ENCODE data around the gene WDR62. TPM values are rescaled to one million over a fixed set of nuclear protein-coding genes. Genes with fewer than 3 reads are reported as not detected.
A peak's percentile ranks its signal among the peaks of the same experiment; 100 is the strongest.

WDR62 gene
- total RNA-seq, 4 donors from 2014 or later: 1.1 to 4.8 (median 3.5) TPM

DNA sequence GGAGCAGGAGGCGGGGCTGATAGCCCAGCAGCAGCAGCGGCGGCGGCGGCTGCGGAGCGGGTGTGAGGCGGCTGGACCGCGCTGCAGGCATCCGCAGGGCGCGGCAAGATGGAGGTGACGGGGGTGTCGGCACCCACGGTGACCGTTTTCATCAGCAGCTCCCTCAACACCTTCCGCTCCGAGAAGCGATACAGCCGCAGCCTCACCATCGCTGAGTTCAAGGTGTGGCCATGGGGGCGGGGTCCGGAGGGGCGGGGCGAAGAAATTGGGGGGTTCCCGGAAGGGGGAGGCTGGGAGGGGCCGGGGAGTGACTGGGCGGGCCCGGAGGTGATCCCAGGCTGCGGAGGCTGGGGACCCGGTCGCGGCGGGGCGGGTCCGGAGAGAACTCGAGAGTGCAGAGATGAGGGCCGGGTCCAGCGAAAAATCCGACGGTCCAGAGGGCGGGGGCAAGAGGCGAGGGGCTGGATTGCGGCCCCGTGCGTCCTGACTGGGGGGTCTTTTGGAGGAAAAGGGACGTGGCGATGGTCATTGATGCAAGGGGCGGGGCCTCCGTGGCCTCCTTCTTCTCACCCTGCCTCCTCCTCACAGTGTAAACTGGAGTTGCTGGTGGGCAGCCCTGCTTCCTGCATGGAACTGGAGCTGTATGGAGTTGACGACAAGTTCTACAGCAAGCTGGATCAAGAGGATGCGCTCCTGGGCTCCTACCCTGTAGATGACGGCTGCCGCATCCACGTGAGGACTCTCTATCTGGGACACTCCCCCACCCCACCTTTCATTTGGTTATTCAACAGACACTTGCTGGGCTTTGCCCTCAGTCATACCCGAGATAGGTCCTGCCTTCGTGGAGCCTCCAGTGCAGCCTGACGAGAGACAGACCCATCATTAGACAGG lies 61.0 kb downstream of the WDR62 start, which contains the start of gene TBCB:
Gene TBCB, plus strand, starts transcription at position 16 of the 891 bp plus-strand sequence. Its CDS starts 93 bp downstream, at position 109.
- intact Hi-C loops (cut with DNase I): loop anchor here (10.0 kb wide), 1 partner anchor 61 kb away; the partner anchor contains the start of genes THAP8 and WDR62
- peaks cover 22 to 37% (median 24%) of the 10 kb centered on the region in 3 donors for H3K4me1 ChIP-seq
- peak; percentile 80 for DNase-seq
- peak within 1 kb of the TSS; percentile 77 to 92 (median 86) for H3K4me3 ChIP-seq
- H3K27ac ChIP-seq: peak within 1 kb of the TSS; percentile 93 to 96 (median 94)
- H3K27me3 ChIP-seq: no peaks in the 10 kb centered on the region
- H3K9me3 ChIP-seq: no peaks in the 10 kb centered on the region
- TF ChIP-seq POLR2A (IDR thresholded peaks at IDR 0.05): peak in 2 of 4 donors; percentile 59 to 71
- TF ChIP-seq, protein P1, sequence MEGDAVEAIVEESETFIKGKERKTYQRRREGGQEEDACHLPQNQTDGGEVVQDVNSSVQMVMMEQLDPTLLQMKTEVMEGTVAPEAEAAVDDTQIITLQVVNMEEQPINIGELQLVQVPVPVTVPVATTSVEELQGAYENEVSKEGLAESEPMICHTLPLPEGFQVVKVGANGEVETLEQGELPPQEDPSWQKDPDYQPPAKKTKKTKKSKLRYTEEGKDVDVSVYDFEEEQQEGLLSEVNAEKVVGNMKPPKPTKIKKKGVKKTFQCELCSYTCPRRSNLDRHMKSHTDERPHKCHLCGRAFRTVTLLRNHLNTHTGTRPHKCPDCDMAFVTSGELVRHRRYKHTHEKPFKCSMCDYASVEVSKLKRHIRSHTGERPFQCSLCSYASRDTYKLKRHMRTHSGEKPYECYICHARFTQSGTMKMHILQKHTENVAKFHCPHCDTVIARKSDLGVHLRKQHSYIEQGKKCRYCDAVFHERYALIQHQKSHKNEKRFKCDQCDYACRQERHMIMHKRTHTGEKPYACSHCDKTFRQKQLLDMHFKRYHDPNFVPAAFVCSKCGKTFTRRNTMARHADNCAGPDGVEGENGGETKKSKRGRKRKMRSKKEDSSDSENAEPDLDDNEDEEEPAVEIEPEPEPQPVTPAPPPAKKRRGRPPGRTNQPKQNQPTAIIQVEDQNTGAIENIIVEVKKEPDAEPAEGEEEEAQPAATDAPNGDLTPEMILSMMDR (IDR thresholded peaks at IDR 0.05): no peak
- WGBS, 2 donors: 5 to 25% methylated on average over 6 to 23 of the region's 59 CpGs
- H3K36me3 ChIP-seq: peaks cover 4 to 74% (median 17%) of the 10 kb centered on the region in 3 donors

DNA sequence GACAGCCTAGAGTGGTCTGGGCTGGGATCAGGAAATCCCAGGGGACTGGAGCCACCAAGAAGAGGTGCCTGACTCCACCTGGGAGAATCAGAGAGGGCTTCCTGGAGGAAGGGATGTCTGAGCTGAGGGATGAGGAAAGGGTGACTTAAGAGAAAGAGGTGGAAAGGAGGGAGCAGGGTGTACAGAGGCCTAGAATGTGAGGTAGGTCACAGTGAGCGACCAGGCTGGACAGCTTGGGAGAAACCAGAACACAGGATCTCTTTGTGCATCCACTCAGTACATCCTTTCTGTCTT lies 61.6 kb downstream of the WDR62 start:
- TF ChIP-seq, protein P1 (IDR thresholded peaks at IDR 0.05): no peak
- TF ChIP-seq POLR2A (IDR thresholded peaks at IDR 0.05): no peak
- Histone ChIP-seq H3K36me3 (peaks cover 4 to 74% (median 20%) of the 10 kb centered on the region in 3 donors), H3K9me3 (no peaks in the 10 kb centered on the region), H3K4me1 (peaks cover 22 to 37% (median 24%) of the 10 kb centered on the region in 3 donors), H3K27ac (peak overlapping the region; percentile 93 to 96 (median 94)), H3K27me3 (no peaks in the 10 kb centered on the region), H3K4me3 (peak overlapping the region; percentile 77 to 92 (median 86))
- intact Hi-C loops (cut with DNase I): loop anchor here (10.0 kb wide), 1 partner anchor 61 kb away; the partner anchor contains the start of genes THAP8 and WDR62
- DNase-seq: no peak
- 82 to 95% methylated on average over 1 of the region's 1 CpG for WGBS, 2 donors

DNA sequence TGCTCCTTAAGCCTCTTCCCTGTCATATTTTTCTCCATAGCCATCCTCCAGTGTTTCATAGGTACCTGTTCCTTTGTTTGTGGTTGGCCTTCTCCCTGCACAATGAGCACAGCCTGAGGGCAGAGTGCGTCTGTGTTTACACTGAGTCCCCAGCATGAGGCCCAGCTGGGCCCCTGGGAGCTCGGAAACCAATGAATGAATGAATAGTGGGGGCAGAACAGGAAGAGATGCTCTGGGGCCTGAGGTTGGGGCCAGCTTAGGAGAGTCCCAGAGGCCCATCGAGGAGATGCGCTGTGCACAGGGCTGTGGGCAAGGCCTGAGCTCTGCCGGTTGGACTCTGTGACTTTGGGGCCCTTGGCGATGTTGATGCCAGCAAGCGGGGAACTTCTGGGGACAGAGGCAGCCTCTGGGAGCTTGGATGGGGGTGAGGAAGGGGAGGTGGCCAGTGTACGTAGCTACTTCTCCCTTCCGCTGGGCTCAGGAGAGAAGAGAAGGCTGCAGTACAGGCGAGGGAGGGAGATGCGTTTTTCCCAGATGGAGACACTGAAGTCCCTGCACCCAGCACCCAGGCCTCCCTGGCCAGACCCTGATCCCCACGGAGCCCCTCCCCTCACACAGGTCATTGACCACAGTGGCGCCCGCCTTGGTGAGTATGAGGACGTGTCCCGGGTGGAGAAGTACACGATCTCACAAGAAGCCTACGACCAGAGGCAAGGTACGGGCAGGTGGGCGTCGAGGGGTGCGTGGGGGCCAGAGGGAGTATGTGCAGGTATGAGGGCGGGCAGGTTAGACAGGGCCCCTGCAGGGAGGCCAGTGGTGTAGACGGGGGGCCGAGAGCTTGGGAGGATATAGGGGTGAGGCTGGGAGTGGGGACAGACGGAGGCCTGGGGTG lies 65.6 kb downstream of the WDR62 start:
- H3K9me3 ChIP-seq: no peaks in the 10 kb centered on the region
- peaks cover 4 to 90% (median 47%) of the 10 kb centered on the region in 3 donors for H3K36me3 ChIP-seq
- H3K27me3 ChIP-seq: no peaks in the 10 kb centered on the region
- H3K4me3 ChIP-seq: no peak overlapping the region
- TF ChIP-seq POLR2A (IDR thresholded peaks at IDR 0.05): no peak
- TF ChIP-seq, protein P1 (IDR thresholded peaks at IDR 0.05): no peak
- 89 to 93% methylated on average over 17 to 19 of the region's 26 CpGs for WGBS, 2 donors
- H3K27ac ChIP-seq: no peak overlapping the region
- peaks cover 9 to 21% (median 15%) of the 10 kb centered on the region in 3 donors for H3K4me1 ChIP-seq
- no peak for DNase-seq
- intact Hi-C loops (cut with DNase I): loop anchor here (5.0 kb wide), 1 partner anchor 52 kb away; no protein-coding TSS in a partner anchor

DNA sequence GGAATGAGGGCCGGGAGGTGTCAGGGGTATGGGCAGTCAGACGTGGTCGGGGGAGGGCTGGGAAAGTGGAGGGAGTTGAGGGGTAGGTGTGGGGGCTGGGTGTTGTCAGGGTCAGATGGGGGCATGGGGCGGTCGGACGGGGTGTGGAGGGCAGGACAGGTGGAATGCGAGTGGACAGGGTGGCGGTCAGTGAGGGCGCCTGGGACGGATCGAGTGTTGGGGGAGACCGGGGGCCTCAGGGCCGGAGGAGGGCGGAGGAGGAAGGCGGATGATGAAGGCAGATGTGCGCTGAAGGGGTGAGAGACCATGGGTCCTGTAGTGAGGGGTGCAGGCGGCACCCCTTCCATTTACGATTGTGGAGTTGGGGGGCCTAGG lies 66.3 kb downstream of the WDR62 start:
- no peak overlapping the region for H3K4me3 ChIP-seq
- H3K27ac ChIP-seq: no peak overlapping the region
- no peaks in the 10 kb centered on the region for H3K27me3 ChIP-seq
- peaks cover 6 to 17% (median 13%) of the 10 kb centered on the region in 3 donors for H3K4me1 ChIP-seq
- intact Hi-C loops (cut with DNase I): loop anchor here (5.0 kb wide), 1 partner anchor 51 kb away; no protein-coding TSS in a partner anchor
- peaks cover 4 to 96% (median 53%) of the 10 kb centered on the region in 3 donors for H3K36me3 ChIP-seq
- TF ChIP-seq POLR2A (IDR thresholded peaks at IDR 0.05): no peak
- TF ChIP-seq, protein P1 (IDR thresholded peaks at IDR 0.05): no peak
- WGBS, 2 donors: 91 to 96% methylated on average over 17 to 18 of the region's 18 CpGs
- H3K9me3 ChIP-seq: no peaks in the 10 kb centered on the region
- no peak for DNase-seq
